ENCODE measurements around the gene SLC23A3. TPM values are rescaled to one million over a fixed set of nuclear protein-coding genes. Genes with fewer than 3 reads are reported as not detected.

SLC23A3 gene
- total RNA-seq, 4 donors from 2014 or later: 0.23 to 1.1 (median 0.27) TPM; not detected in 1

DNA sequence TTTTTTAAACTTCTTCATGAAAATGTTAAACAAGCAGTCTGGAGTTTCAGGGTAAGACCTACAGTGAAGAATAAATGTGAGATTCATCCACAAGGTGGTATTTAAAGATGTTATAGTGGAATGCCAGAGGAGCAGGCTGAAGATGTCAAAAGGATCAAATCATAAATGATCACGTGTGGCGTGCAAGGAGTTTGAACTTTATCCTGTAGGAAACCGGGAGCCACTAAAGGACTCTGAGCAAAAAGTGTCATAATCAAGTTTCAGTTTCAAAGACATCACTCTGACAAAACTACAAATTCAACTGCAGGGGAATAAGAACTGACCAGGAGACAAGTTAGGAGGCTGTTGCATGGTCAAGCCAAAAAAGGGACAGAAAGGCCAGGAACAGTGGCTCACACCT is 29.1 kb downstream of the SLC23A3 start:
- no peak overlapping the region for H3K27ac ChIP-seq
- H3K27me3 ChIP-seq: no peaks in the 10 kb centered on the region
- no peaks in the 10 kb centered on the region for H3K9me3 ChIP-seq
- peaks cover 0 to 78% of the 10 kb centered on the region in 2 donors for H3K36me3 ChIP-seq
- H3K4me3 ChIP-seq: no peak overlapping the region
- 86 to 94% methylated on average over 3 of the region's 3 CpGs for WGBS, 2 donors (ENCODE audit: low coverage in 1 of 2)
- no peaks in the 10 kb centered on the region for H3K4me1 ChIP-seq
- ATAC-seq: no peak
- TF ChIP-seq, protein P1, sequence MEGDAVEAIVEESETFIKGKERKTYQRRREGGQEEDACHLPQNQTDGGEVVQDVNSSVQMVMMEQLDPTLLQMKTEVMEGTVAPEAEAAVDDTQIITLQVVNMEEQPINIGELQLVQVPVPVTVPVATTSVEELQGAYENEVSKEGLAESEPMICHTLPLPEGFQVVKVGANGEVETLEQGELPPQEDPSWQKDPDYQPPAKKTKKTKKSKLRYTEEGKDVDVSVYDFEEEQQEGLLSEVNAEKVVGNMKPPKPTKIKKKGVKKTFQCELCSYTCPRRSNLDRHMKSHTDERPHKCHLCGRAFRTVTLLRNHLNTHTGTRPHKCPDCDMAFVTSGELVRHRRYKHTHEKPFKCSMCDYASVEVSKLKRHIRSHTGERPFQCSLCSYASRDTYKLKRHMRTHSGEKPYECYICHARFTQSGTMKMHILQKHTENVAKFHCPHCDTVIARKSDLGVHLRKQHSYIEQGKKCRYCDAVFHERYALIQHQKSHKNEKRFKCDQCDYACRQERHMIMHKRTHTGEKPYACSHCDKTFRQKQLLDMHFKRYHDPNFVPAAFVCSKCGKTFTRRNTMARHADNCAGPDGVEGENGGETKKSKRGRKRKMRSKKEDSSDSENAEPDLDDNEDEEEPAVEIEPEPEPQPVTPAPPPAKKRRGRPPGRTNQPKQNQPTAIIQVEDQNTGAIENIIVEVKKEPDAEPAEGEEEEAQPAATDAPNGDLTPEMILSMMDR (IDR thresholded peaks at IDR 0.05): no peak
- TF ChIP-seq POLR2AphosphoS5 (IDR thresholded peaks at IDR 0.05) (no peak), EP300 (IDR thresholded peaks at IDR 0.05) (no peak), POLR2A (IDR thresholded peaks at IDR 0.05) (no peak)

DNA sequence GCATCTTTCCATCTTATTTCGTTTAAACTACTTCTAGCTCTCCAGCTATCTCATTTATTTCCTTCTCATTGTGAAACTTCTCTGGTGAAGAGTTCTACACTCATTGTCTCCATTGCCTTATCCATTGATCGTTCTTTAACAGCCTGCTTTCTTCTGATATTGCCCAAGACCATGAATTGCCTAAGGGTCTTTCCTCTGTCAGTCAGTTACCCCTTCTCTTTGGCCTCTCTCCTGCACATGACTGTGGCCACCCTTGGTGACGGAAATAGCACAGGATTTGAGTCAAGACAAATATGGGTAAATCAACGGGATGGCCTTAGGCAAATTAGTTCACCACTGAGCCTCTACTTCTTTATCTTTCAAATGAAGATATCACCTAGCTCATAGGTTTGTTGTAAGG is 35.9 kb downstream of the SLC23A3 start:
- TF ChIP-seq, protein P1 (IDR thresholded peaks at IDR 0.05): no peak
- TF ChIP-seq POLR2AphosphoS5 (IDR thresholded peaks at IDR 0.05) (no peak), POLR2A (IDR thresholded peaks at IDR 0.05) (no peak), EP300 (IDR thresholded peaks at IDR 0.05) (no peak)
- 88 to 94% methylated on average over 4 of the region's 4 CpGs for WGBS, 2 donors (ENCODE audit: low coverage in 1 of 2)
- peaks cover 0 to 17% of the 10 kb centered on the region in 2 donors for H3K36me3 ChIP-seq
- H3K4me3 ChIP-seq: no peak overlapping the region
- no peak overlapping the region for H3K27ac ChIP-seq
- no peaks in the 10 kb centered on the region for H3K9me3 ChIP-seq
- H3K27me3 ChIP-seq: no peaks in the 10 kb centered on the region
- H3K4me1 ChIP-seq: peaks cover 0 to 33% (median 0%) of the 10 kb centered on the region in 3 donors
- ATAC-seq: no peak

DNA sequence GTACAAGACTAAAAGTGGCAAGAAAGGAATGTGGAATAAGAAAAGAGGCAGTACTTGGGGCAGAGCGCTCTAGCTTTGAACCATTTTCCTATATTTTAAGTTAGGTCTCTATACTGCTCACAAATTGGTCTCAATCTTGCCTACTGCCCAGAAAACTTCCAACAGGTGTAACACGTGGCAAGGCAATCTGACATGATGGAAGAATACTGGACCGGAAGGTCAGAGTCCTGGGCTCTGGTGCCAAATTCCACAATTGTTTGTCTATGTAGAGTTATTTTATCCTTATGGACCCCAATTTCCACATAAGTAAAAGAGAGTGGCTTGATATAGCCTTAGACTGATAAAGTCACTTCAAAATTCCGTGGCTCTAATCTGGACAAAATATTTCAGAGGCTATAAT is 38.1 kb downstream of the SLC23A3 start:
- no peaks in the 10 kb centered on the region for H3K9me3 ChIP-seq
- no peak for TF ChIP-seq POLR2AphosphoS5 (IDR thresholded peaks at IDR 0.05)
- TF ChIP-seq EP300 (IDR thresholded peaks at IDR 0.05): no peak
- TF ChIP-seq, protein P1 (IDR thresholded peaks at IDR 0.05): no peak
- TF ChIP-seq POLR2A (IDR thresholded peaks at IDR 0.05): no peak
- peaks cover 0 to 34% (median 0%) of the 10 kb centered on the region in 3 donors for H3K4me1 ChIP-seq
- no peaks in the 10 kb centered on the region for H3K27me3 ChIP-seq
- peaks cover 0 to 10% of the 10 kb centered on the region in 2 donors for H3K36me3 ChIP-seq
- no peak overlapping the region for H3K4me3 ChIP-seq
- H3K27ac ChIP-seq: no peak overlapping the region
- WGBS, 2 donors (ENCODE audit: low coverage in 1 of 2): 38 to 73% methylated on average over 3 to 4 of the region's 4 CpGs
- ATAC-seq: no peak

DNA sequence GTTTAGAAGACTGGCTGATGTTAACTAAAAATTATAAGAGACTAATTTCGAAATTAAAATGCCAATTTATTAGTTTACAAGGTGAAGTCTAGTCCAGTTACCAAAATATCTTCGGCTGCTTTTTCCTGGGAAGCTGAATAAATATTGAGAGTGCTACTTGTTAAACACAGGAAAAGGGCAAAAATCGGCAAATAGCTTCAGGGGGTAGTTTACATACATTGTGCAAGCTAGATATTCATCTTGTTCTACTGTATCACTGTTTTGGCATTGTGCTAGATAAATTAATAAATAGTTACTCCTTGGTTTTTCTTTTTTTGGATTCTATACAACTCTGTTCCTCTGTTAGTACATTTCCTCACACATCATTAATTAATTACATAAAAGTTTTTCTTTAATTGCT is 38.5 kb downstream of the SLC23A3 start:
- Histone ChIP-seq H3K9me3 (no peaks in the 10 kb centered on the region), H3K27me3 (no peaks in the 10 kb centered on the region), H3K36me3 (peaks cover 0 to 6% of the 10 kb centered on the region in 2 donors), H3K4me1 (peaks cover 0 to 35% (median 0%) of the 10 kb centered on the region in 3 donors), H3K4me3 (no peak overlapping the region), H3K27ac (no peak overlapping the region)
- TF ChIP-seq POLR2A (IDR thresholded peaks at IDR 0.05): no peak
- no peak for TF ChIP-seq EP300 (IDR thresholded peaks at IDR 0.05)
- TF ChIP-seq POLR2AphosphoS5 (IDR thresholded peaks at IDR 0.05): no peak
- TF ChIP-seq, protein P1 (IDR thresholded peaks at IDR 0.05): no peak
- WGBS, 2 donors (ENCODE audit: low coverage in 1 of 2): 15 to 66% methylated on average over 3 of the region's 3 CpGs
- ATAC-seq: no peak

DNA sequence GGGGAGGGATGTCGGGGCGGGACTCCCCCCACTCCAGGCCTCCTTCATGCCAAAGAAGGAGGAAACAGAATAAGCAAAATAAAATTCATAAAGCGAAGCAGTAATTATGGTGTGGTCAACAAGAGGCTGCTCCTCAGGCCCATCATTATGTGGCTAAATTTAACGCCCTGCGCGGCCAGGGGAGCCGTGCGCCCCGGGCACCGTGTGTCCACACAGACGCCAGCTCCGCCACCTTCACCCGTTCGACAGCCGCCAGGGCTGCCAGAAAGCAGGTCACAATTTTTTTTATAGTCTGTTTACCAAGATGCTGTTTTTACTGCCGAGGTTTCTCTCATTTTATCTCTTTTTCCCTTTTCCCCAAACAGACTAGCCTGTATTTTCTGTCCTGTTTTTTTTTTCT is 40.2 kb downstream of the SLC23A3 start:
- H3K36me3 ChIP-seq: no peaks in the 10 kb centered on the region

More for the DNA sequence above, 40.2 kb downstream of the SLC23A3 start:
- no peak for TF ChIP-seq EP300 (IDR thresholded peaks at IDR 0.05)
- TF ChIP-seq POLR2AphosphoS5 (IDR thresholded peaks at IDR 0.05): no peak
- no peak for TF ChIP-seq POLR2A (IDR thresholded peaks at IDR 0.05)
- TF ChIP-seq, protein P1 (IDR thresholded peaks at IDR 0.05): no peak
- H3K4me3 ChIP-seq: no peak overlapping the region
- no peak for ATAC-seq
- peaks cover 0 to 48% (median 0%) of the 10 kb centered on the region in 3 donors for H3K4me1 ChIP-seq
- H3K9me3 ChIP-seq: no peaks in the 10 kb centered on the region
- 92 to 94% methylated on average over 14 to 16 of the region's 16 CpGs for WGBS, 2 donors (ENCODE audit: low coverage in 1 of 2)
- H3K27me3 ChIP-seq: no peaks in the 10 kb centered on the region
- H3K27ac ChIP-seq: no peak overlapping the region
